GM12878 (cell line): ENCODE measurements around the gene SLC39A7. TPM values are rescaled to one million over a fixed set of nuclear protein-coding genes. Genes with fewer than 3 reads are reported as not detected.

ENCODE experiments used
- EED ChIP-seq: sonication (generic); IDR thresholded peaks from 2 replicates; pipeline ENCODE4 v1.6.1; 2016; ENCODE audit warnings: antibody characterized with exemption, low read depth
- ELK1 ChIP-seq: IDR thresholded peaks from 2 replicates; pipeline ENCODE4 v1.6.1; 2012; ENCODE audit warnings: low read depth, low read length, improper control_type of control experiment
- FOS ChIP-seq: IDR thresholded peaks from 3 replicates; pipeline ENCODE4 v1.6.1; 2011; ENCODE audit warnings: borderline replicate concordance; ENCODE audit not compliant: insufficient read length; ENCODE audit errors: extremely low read depth
- HDAC6 ChIP-seq: fragments of 200-600 bp; sonication (generic); IDR thresholded peaks from one replicate; pipeline ENCODE4 v1.8.0; 2017; ENCODE audit warnings: antibody characterized with exemption; ENCODE audit not compliant: unreplicated experiment
- IKZF1 ChIP-seq: fragments of 450-650 bp; conservative IDR thresholded peaks from 2 replicates; pipeline ENCODE4 v1.6.1; 2017; ENCODE audit warnings: antibody characterized with exemption, mild to moderate bottlenecking
- IKZF2 ChIP-seq, 2 experiments: fragments of 450-650 bp; IDR thresholded peaks; 2 replicates each; pipeline ENCODE4 v1.6.1; 2017; ENCODE audit warnings: mild to moderate bottlenecking in 2 of 2, moderate library complexity in 2 of 2
- KLF5 ChIP-seq: fragments of 450-650 bp; IDR thresholded peaks from 2 replicates; pipeline ENCODE4 v1.6.1; 2014; ENCODE audit warnings: mild to moderate bottlenecking; ENCODE audit not compliant: partially characterized antibody
- MXI1 ChIP-seq: fragments of 150-350 bp; IDR thresholded peaks from 2 replicates; pipeline ENCODE4 v1.6.1; 2011; ENCODE audit warnings: low read depth, mild to moderate bottlenecking, inconsistent platforms, low read length, improper control_type of control experiment
- NFXL1 ChIP-seq: fragments of 450-650 bp; IDR thresholded peaks from 2 replicates; pipeline ENCODE4 v1.6.1; 2017; ENCODE audit warnings: antibody characterized with exemption, mild to moderate bottlenecking, borderline replicate concordance
- NFYA ChIP-seq: IDR thresholded peaks from 2 replicates; pipeline ENCODE4 v1.6.1; 2011; ENCODE audit warnings: low read depth, mild to moderate bottlenecking, low read length, improper control_type of control experiment, borderline replicate concordance
- NR2C1 ChIP-seq: fragments of 450-650 bp; IDR thresholded peaks from 2 replicates; pipeline ENCODE4 v1.6.1; 2017; ENCODE audit warnings: antibody characterized with exemption, mild to moderate bottlenecking, moderate library complexity
- RELA ChIP-seq: fragments of 450-650 bp; IDR thresholded peaks from 2 replicates; pipeline ENCODE4 v1.8.0; 2014; ENCODE audit warnings: borderline replicate concordance; ENCODE audit not compliant: partially characterized antibody
- RELB ChIP-seq: fragments of 450-650 bp; IDR thresholded peaks from 2 replicates; pipeline ENCODE4 v1.6.1; 2017; ENCODE audit warnings: low read depth, mild to moderate bottlenecking, moderate library complexity
- SMARCA5 ChIP-seq: fragments of 450-650 bp; IDR thresholded peaks from 2 replicates; pipeline ENCODE4 v1.6.1; 2017; ENCODE audit warnings: mild to moderate bottlenecking
- SMC3 ChIP-seq: IDR thresholded peaks from 2 replicates; pipeline ENCODE4 v1.6.1; 2011; ENCODE audit warnings: low read length, improper control_type of control experiment, borderline replicate concordance
- SRF ChIP-seq, 2 experiments: IDR thresholded peaks; 2 replicates each; pipeline ENCODE4 v1.6.1; 2011; ENCODE audit warnings: low read depth in 2 of 2, low read length in 2 of 2, mild to moderate bottlenecking in 1 of 2, moderate library complexity in 1 of 2
- STAT3 ChIP-seq: IDR thresholded peaks from 2 replicates; pipeline ENCODE4 v1.6.1; 2011; ENCODE audit warnings: low read depth, low read length, improper control_type of control experiment
- SUZ12 ChIP-seq: fragments of 200-600 bp; sonication (generic); IDR thresholded peaks from one replicate; pipeline ENCODE4 v1.6.1; 2018; ENCODE audit warnings: antibody characterized with exemption, mild to moderate bottlenecking; ENCODE audit not compliant: unreplicated experiment
- USF2 ChIP-seq: IDR thresholded peaks from 2 replicates; pipeline ENCODE4 v1.6.1; 2011; ENCODE audit warnings: low read depth, low read length, improper control_type of control experiment, borderline replicate concordance
- YY1 ChIP-seq: IDR thresholded peaks from 2 replicates; pipeline ENCODE4 v1.6.1; 2011; ENCODE audit warnings: low read depth, mild to moderate bottlenecking, low read length
- ZBED1 ChIP-seq: IDR thresholded peaks from 2 replicates; pipeline ENCODE4 v1.6.1; 2016; ENCODE audit warnings: borderline replicate concordance
- ZZZ3 ChIP-seq: IDR thresholded peaks from 2 replicates; pipeline ENCODE4 v1.6.1; 2011; ENCODE audit warnings: low read depth; ENCODE audit not compliant: control insufficient read depth, insufficient read length
- polyA plus RNA-seq, 11 experiments: library from polyadenylated mRNA; depleted of rRNA in 4 of 11; unstranded in 6 of 11; stranded (reverse) in 5 of 11; fragments of >200 nt; fragmentation: Nextera tagmentation in 4 of 11; fragmentation: Illumina TruSeq in 1 of 11; extraction: Ambion mirVana in 4 of 11; extraction: Trizol in 1 of 11; gene quantifications; 1 replicate in 1 of 11; 2 replicates in 10 of 11; pipeline versions ENCODE4 v1.2.1 to v1.2.3, GENCODE V29; 2011 to 2016; ENCODE audit warnings: inconsistent platforms in 2 of 11, missing spikeins in 2 of 11, low read depth in 1 of 11
- total RNA-seq, 4 experiments: library from RNA; depleted of rRNA in 3 of 4; stranded (reverse); fragments of >200 nt in 3 of 4; fragmentation: Illumina TruSeq in 1 of 4; extraction: Trizol in 1 of 4; gene quantifications; 2 replicates each; pipeline versions ENCODE4 v1.2.1 to v1.2.3, GENCODE V29; 2013 to 2021
- TF ChIP-seq, protein P1 (sequence below): IDR thresholded peaks from 2 replicates; pipeline ENCODE4 v1.6.1; 2012; ENCODE audit warnings: low read depth, low read length, improper control_type of control experiment
- TF ChIP-seq, protein P2 (sequence below), 3 experiments: IDR thresholded peaks in 2 of 3; conservative IDR thresholded peaks in 1 of 3; 2 replicates each; pipeline ENCODE4 v1.5.1; 2011; ENCODE audit warnings: low read depth in 3 of 3, low read length in 3 of 3, mild to moderate bottlenecking in 3 of 3, control low read depth in 2 of 3, moderate library complexity in 2 of 3, inconsistent platforms in 1 of 3, mixed read lengths in 1 of 3; ENCODE audit not compliant: control insufficient read depth in 2 of 3, insufficient read depth in 1 of 3; ENCODE audit errors: extremely low read depth in 1 of 3

The SLC39A7 gene
- total and polyA plus RNA-seq, 10 of the 15 experiments (the other 5 are each of a cell fraction or from before 2014, with no cell fraction given) = 7.3 to 63.1 (median 40.6) TPM

DNA sequence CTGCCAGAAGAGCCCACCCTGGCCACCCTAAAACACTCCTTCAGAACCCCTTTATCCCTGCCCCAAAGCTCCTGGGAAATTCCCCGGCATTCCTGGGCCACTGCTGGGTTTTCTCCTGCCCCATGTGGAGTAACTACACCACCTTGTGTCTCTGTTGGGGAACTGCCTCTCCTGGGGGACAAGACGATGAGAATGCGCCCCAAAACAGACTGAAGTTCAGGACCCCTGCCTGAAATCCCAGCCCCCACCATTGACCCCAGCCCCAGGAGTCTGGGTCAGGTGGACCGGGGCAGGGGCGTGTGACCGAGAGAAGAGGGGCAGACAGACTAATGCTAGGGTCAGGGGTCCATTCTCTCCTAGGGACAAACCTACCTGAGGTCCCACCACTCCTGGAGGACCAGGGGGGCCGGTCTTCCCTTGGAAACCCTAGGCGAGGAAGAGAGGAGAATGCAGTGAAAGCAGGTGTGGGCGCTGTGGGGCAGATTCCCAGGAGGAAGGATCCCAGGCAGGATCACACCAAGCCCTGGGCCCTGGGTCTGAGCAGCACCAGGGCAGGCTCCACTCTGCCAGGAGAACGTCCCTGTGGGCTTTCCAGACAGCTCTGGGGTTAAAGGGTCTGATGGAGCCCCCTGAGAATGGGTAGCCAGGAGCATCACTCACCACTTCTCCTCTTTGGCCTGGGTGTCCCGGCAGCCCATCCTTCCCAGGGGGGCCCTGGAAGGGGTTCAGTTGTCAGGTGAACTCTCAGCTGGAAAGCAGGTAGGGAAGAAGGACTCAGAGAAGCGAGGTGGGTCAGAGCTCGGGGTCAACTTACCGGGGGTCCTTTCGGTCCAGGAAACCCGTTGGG, 27.8 kb upstream of the SLC39A7 start (continued):
- TF ChIP-seq ELK1 (no peak), NFYA (no peak), EED (peak; percentile 54; the same call in 1 of the 2 replicates), SMARCA5 (no peak), SMC3 (peak; percentile 88), NFXL1 (no peak), USF2 (no peak), NR2C1 (no peak), KLF5 (no peak), IKZF1 (peak; percentile 75), RELB (peak; percentile 50; the same call in 1 of the 2 replicates), STAT3 (no peak), HDAC6 (no peak), SRF (IDR thresholded peaks at IDR 0.05; ENCODE audit: low read depth in 2 of 2, low read length in 2 of 2) (no peak), ZBED1 (no peak), SUZ12 (no peak), FOS (no peak), ZZZ3 (no peak), MXI1 (0 out of 2 replicates have a peak, but pooled peaks have one; percentile 45), YY1 (0 out of 2 replicates have a peak, but pooled peaks have one; percentile 28), RELA (peak; percentile 14), IKZF2 (IDR thresholded peaks at IDR 0.05) (peak; percentile 68 to 74)
- TF ChIP-seq, protein P1, sequence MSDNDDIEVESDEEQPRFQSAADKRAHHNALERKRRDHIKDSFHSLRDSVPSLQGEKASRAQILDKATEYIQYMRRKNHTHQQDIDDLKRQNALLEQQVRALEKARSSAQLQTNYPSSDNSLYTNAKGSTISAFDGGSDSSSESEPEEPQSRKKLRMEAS = no peak
- TF ChIP-seq, protein P2, sequence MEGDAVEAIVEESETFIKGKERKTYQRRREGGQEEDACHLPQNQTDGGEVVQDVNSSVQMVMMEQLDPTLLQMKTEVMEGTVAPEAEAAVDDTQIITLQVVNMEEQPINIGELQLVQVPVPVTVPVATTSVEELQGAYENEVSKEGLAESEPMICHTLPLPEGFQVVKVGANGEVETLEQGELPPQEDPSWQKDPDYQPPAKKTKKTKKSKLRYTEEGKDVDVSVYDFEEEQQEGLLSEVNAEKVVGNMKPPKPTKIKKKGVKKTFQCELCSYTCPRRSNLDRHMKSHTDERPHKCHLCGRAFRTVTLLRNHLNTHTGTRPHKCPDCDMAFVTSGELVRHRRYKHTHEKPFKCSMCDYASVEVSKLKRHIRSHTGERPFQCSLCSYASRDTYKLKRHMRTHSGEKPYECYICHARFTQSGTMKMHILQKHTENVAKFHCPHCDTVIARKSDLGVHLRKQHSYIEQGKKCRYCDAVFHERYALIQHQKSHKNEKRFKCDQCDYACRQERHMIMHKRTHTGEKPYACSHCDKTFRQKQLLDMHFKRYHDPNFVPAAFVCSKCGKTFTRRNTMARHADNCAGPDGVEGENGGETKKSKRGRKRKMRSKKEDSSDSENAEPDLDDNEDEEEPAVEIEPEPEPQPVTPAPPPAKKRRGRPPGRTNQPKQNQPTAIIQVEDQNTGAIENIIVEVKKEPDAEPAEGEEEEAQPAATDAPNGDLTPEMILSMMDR (IDR thresholded peaks at IDR 0.05 in 2 of 3, conservative IDR thresholded peaks at IDR 0.05 in 1 of 3; ENCODE audit: control insufficient read depth in 2 of 3, extremely low read depth in 1 of 3, insufficient read depth in 1 of 3, low read depth in 3 of 3, low read length in 3 of 3) = peak; percentile 80 to 83 (median 83)
- TF ChIP-seq, all 136 proteins: peak for 13
